LNCaP clone FGC (cell line): ENCODE data around the gene NCAPG.

Experiments used
- DNase-seq: peaks from one replicate; pipeline ENCODE4 v3.0.0-alpha.2; 2011; ENCODE audit warnings: low read depth
- H3K4me3 ChIP-seq: 2 replicates; pipeline ENCODE4 v1.5.1; 2011; ENCODE audit warnings: mild to moderate bottlenecking, low read depth, low read length, control low read depth
- CTCF ChIP-seq: IDR thresholded peaks from 2 replicates; pipeline ENCODE4 v1.5.1; 2012; ENCODE audit warnings: mild to moderate bottlenecking; ENCODE audit not compliant: control insufficient read depth, insufficient read depth; ENCODE audit errors: extremely low read depth

Gene NCAPG

GRCh38 chr4:17788956-17789355, 21.8 kb upstream of the NCAPG start:
- TF ChIP-seq CTCF, result no peak
- H3K4me3 ChIP-seq, result no peak overlapping the region
- DNase-seq, result no peak

GRCh38 chr4:17794730-17795129, 16.0 kb upstream of the NCAPG start:
- no peak for TF ChIP-seq CTCF
- no peak overlapping the region for H3K4me3 ChIP-seq
- no peak for DNase-seq

- DNase-seq, result no peak
- no peak overlapping the region for H3K4me3 ChIP-seq
- TF ChIP-seq CTCF, result no peak
Measured at GRCh38 chr4:17797808-17798207, 13.0 kb upstream of the NCAPG start.

- TF ChIP-seq CTCF, result no peak
- no peak for DNase-seq
- no peak overlapping the region for H3K4me3 ChIP-seq
Measured at GRCh38 chr4:17805580-17806155, 5.1 kb upstream of the NCAPG start.

GRCh38 chr4:17807446-17807845, 3.3 kb upstream of the NCAPG start:
- DNase-seq, result no peak
- H3K4me3 ChIP-seq, result no peak overlapping the region
- TF ChIP-seq CTCF, result no peak

GRCh38 chr4:17809667-17810066, 1.1 kb upstream of the NCAPG start:
- no peak for DNase-seq
- no peak for TF ChIP-seq CTCF
- H3K4me3 ChIP-seq, result peak overlapping the region; percentile 91

- peak overlapping the region; percentile 91 for H3K4me3 ChIP-seq
- no peak for DNase-seq
- TF ChIP-seq CTCF, result peak; percentile 4; the same call in 1 of the 2 replicates
Measured at GRCh38 chr4:17811078-17811603, 362 bp downstream of the NCAPG start.
